ENCODE data around the gene TNFRSF1B.

GRCh38 chr1:12162459-12163137 is 4.2 kb upstream of the TNFRSF1B start:
- no peak for TF ChIP-seq POLR2A (IDR thresholded peaks at IDR 0.05)
- no peak for TF ChIP-seq CTCF (IDR thresholded peaks at IDR 0.05)
